CD14-positive monocyte (primary cell): Measurements from ENCODE around the gene CACNA1H. TPM values are rescaled to one million over a fixed set of nuclear protein-coding genes. Genes with fewer than 3 reads are reported as not detected.

Experiments used
- DNase-seq, 3 donors: peaks; one replicate each; pipeline ENCODE4 v3.0.0-alpha.2; 2011 to 2022
- H2AFZ ChIP-seq: 2 replicates; pipeline ENCODE4 v1.6.0; 2012; ENCODE audit warnings: mild to moderate bottlenecking, low read depth, low read length, inconsistent platforms; ENCODE audit not compliant: insufficient read depth, poor library complexity, severe bottlenecking
- H3K27ac ChIP-seq, 2 donors: 1 replicate in 1 of 2; 2 replicates in 1 of 2; pipeline ENCODE4 v1.5.1; 2012 to 2013; ENCODE audit warnings: low read length in 2 of 2, control low read depth in 1 of 2, inconsistent platforms in 1 of 2, low read depth in 1 of 2, mild to moderate bottlenecking in 1 of 2
- H3K27me3 ChIP-seq, 2 donors: one replicate each; pipeline versions ENCODE4 v1.6.0 to v1.6.1; 2011 to 2013; ENCODE audit warnings: low read length in 2 of 2; ENCODE audit not compliant: control insufficient read depth in 2 of 2, insufficient read depth in 2 of 2
- H3K36me3 ChIP-seq, 2 donors: replicated peaks in 1 of 2; 1 replicate in 1 of 2; 2 replicates in 1 of 2; pipeline versions ENCODE4 v1.5.1 to v1.6.1; 2012 to 2013; ENCODE audit warnings: low read length in 2 of 2, control low read depth in 1 of 2, inconsistent platforms in 1 of 2, mild to moderate bottlenecking in 1 of 2; ENCODE audit not compliant: insufficient read depth in 2 of 2, control insufficient read depth in 1 of 2
- H3K4me1 ChIP-seq, 2 donors: 1 replicate in 1 of 2; 2 replicates in 1 of 2; pipeline versions ENCODE4 v1.5.1 to v1.6.1; 2012 to 2013; ENCODE audit warnings: low read length in 2 of 2, control low read depth in 1 of 2, inconsistent platforms in 1 of 2, mild to moderate bottlenecking in 1 of 2, moderate library complexity in 1 of 2; ENCODE audit not compliant: insufficient read depth in 2 of 2, control insufficient read depth in 1 of 2
- H3K4me2 ChIP-seq: replicated peaks from 2 replicates; pipeline ENCODE3; 2012; ENCODE audit warnings: low read length, moderate library complexity, mild to moderate bottlenecking; ENCODE audit not compliant: poor library complexity, severe bottlenecking; ENCODE audit errors: extremely low read depth
- H3K4me3 ChIP-seq, 3 experiments: fragments of 200-600 bp in 1 of 3; sonication (generic) in 1 of 3; replicated peaks in 1 of 3; 1 replicate in 2 of 3; 2 replicates in 1 of 3; pipeline ENCODE4 v1.5.1; 2011 to 2013; ENCODE audit warnings: low read length in 3 of 3, mild to moderate bottlenecking in 3 of 3, control low read depth in 2 of 3, low read depth in 2 of 3, inconsistent platforms in 1 of 3, moderate library complexity in 1 of 3
- H3K79me2 ChIP-seq: 2 replicates; pipeline ENCODE4 v1.6.0; 2012; ENCODE audit warnings: mild to moderate bottlenecking, control low read depth, inconsistent platforms, low read length, moderate library complexity; ENCODE audit not compliant: insufficient read depth
- H3K9ac ChIP-seq: 2 replicates; pipeline ENCODE4 v1.6.0; 2017; ENCODE audit warnings: low read length, mild to moderate bottlenecking; ENCODE audit not compliant: insufficient read depth, poor library complexity, severe bottlenecking
- H3K9me3 ChIP-seq, 2 donors: replicated peaks in 1 of 2; 1 replicate in 1 of 2; 2 replicates in 1 of 2; pipeline versions ENCODE4 v1.5.1 to v1.6.1; 2012 to 2013; ENCODE audit warnings: low read length in 2 of 2, control low read depth in 1 of 2; ENCODE audit not compliant: control insufficient read depth in 1 of 2, insufficient read depth in 1 of 2
- H4K20me1 ChIP-seq: 2 replicates; pipeline ENCODE4 v1.6.0; 2012; ENCODE audit warnings: mild to moderate bottlenecking, low read length, control low read depth, moderate library complexity; ENCODE audit not compliant: insufficient read depth
- H3K27ac Mint-ChIP-seq, 7 donors: one replicate each; pipeline ENCODE4 v1.8.0; 2020; ENCODE audit warnings: mild to moderate bottlenecking in 7 of 7, mixed read lengths in 7 of 7, moderate library complexity in 6 of 7, inconsistent platforms in 2 of 7
- H3K27me3 Mint-ChIP-seq, 3 donors: one replicate each; pipeline ENCODE4 v1.8.0; 2021 to 2022; ENCODE audit warnings: low read depth in 3 of 3, mild to moderate bottlenecking in 3 of 3, mixed read lengths in 3 of 3, moderate library complexity in 3 of 3, inconsistent platforms in 1 of 3
- H3K36me3 Mint-ChIP-seq, 2 donors: one replicate each; pipeline ENCODE4 v1.8.0; 2020; ENCODE audit warnings: mixed read lengths in 2 of 2, inconsistent platforms in 1 of 2, mild to moderate bottlenecking in 1 of 2
- H3K4me1 Mint-ChIP-seq: one replicate; pipeline ENCODE4 v1.8.0; 2020; ENCODE audit warnings: mild to moderate bottlenecking, mixed read lengths
- H3K4me3 Mint-ChIP-seq, 2 donors: one replicate each; pipeline ENCODE4 v1.8.0; 2020; ENCODE audit warnings: mild to moderate bottlenecking in 2 of 2, mixed read lengths in 2 of 2, moderate library complexity in 1 of 2
- H3K9me3 Mint-ChIP-seq, 7 donors: one replicate each; pipeline ENCODE4 v1.8.0; 2020 to 2022; ENCODE audit warnings: mixed read lengths in 7 of 7, mild to moderate bottlenecking in 6 of 7, moderate library complexity in 6 of 7, inconsistent platforms in 2 of 7
- CTCF ChIP-seq: fragments of 200-600 bp; IDR thresholded peaks from one replicate; pipeline ENCODE4 v1.8.0; 2022; ENCODE audit warnings: antibody characterized with exemption, mild to moderate bottlenecking
- WGBS: methylation state at CpG from one replicate; pipeline ENCODE4 v1.1.5; 2013; ENCODE audit warnings: missing lambda C conversion rate; ENCODE audit not compliant: insufficient coverage; 5-methylcytosine and 5-hydroxymethylcytosine counted together
- intact Hi-C, 2 donors: fragments of 100-400 bp; cut with micrococcal nuclease; formaldehyde crosslinking; loops; one replicate each; pipeline versions ENCODE4 v1.15.0 to v1.15.1; 2023
- polyA plus RNA-seq, 3 donors: library from polyadenylated mRNA; depleted of rRNA in 1 of 3; unstranded in 2 of 3; stranded (reverse) in 1 of 3; fragments of 300-500 nt in 2 of 3; fragments of >200 nt in 1 of 3; fragmentation: Illumina TruSeq in 2 of 3; gene quantifications; 1 replicate in 2 of 3; 2 replicates in 1 of 3; pipeline ENCODE4 v1.2.3, GENCODE V29; 2012 to 2021

The CACNA1H gene
- polyA plus RNA-seq, 3 donors: not detected

DNA sequence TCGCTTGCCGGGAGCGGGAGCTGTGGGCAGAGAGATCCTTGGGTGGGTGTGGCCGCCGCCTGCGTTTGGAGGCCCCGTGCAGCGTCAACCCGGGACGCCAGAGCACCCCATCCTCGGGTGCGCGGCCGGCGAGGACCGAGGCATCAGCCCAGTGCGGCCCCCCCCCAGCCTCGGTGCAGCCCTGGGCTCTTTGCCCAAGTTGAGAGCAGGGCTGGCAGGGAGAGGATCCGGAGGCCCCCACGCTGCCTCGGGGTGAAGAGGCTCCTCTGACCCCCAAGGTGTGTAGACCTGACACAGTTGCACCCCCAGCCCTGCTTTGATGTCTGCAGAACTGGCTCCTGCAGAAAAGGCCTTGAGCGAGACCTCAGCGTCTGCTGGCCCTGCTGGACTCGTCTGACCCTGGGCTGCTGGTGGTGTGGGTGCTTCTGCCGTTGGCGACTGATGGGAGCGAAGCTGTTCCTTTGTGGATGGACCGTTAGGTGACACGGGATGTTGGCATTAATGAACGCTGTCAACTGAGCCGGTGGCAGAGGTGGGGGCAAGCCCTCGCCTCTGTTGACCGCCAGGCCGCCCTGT is 8.0 kb downstream of the CACNA1H start:
- Histone ChIP-seq H2AFZ (no peak overlapping the region), H3K4me1 (no peaks in the 10 kb centered on the region), H3K36me3 (no peaks in the 10 kb centered on the region), H3K9me3 (no peaks in the 10 kb centered on the region), H3K9ac (no peak overlapping the region), H3K4me2 (no peak overlapping the region), H3K27ac (no peak overlapping the region), H3K79me2 (no peaks in the 10 kb centered on the region), H3K27me3 (peaks cover 0 to 4% of the 10 kb centered on the region in 2 donors), H3K4me3 (no peak overlapping the region), H4K20me1 (no peaks in the 10 kb centered on the region)
- Mint-ChIP-seq H3K9me3 (no peaks in the 10 kb centered on the region), H3K4me1 (no peaks in the 10 kb centered on the region), H3K27ac (no peak overlapping the region), H3K27me3 (peaks cover 3 to 29% (median 19%) of the 10 kb centered on the region in 3 donors), H3K4me3 (no peak overlapping the region), H3K36me3 (no peaks in the 10 kb centered on the region)
- TF ChIP-seq CTCF: no peak
- intact Hi-C loops: no loop called here
- DNase-seq: no peak
- WGBS: 90% methylated on average over 25 of the region's 34 CpGs

DNA sequence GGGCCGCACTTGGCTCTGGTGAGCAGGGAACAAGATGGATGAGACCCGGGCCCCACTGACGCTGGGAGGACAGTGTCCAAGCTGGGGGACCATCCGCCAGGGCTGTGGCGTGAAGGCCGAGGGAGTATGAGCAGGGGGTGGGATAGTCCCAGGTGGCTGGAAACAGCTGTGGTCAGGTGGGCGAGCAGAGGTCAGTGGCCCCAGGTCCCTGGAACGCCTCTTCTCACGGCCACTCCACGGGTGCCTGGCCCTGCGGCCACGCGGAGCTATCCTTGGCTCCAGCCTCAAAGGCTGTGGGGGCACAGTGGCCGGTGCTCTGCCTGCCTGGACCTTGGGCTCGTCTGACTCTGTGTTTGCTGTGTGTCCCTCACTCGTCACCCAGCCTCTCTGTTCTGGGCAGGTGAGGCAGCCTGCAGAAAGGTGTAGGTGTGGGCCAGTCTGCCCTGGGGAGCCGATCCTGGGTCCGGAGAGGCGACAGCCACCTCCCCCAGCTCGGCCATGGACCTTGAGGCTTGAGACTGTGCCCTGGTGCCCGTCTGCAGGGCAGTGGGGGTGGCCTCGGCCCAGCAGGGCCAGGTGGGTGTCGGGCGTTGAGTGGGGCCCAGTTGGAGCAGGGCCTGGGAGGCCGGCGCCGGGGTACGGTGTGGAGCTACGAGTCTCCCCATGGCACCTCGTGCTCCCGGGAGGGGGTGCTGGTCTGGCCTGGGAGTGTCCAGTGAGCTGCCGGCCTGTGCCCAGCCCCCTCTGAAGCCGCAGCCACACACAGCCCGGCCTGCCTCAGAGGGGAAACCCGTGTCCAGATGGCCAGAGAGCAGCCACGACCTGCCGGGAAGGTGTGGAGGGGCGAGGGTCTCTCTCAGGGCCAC is 10.0 kb downstream of the CACNA1H start:
- Histone ChIP-seq H3K36me3 (no peaks in the 10 kb centered on the region), H3K4me1 (no peaks in the 10 kb centered on the region), H3K9ac (no peak overlapping the region), H3K9me3 (no peaks in the 10 kb centered on the region), H3K79me2 (no peaks in the 10 kb centered on the region), H3K4me3 (no peak overlapping the region), H3K27me3 (peaks cover 0 to 2% of the 10 kb centered on the region in 2 donors), H4K20me1 (no peaks in the 10 kb centered on the region), H3K27ac (no peak overlapping the region), H3K4me2 (no peak overlapping the region), H2AFZ (no peak overlapping the region)
- WGBS: 84% methylated on average over 38 of the region's 38 CpGs
- Mint-ChIP-seq H3K4me3 (no peak overlapping the region), H3K27ac (no peak overlapping the region), H3K4me1 (no peaks in the 10 kb centered on the region), H3K9me3 (no peaks in the 10 kb centered on the region), H3K36me3 (no peaks in the 10 kb centered on the region), H3K27me3 (peaks cover 3 to 20% (median 17%) of the 10 kb centered on the region in 3 donors)
- intact Hi-C loops: no loop called here
- no peak for TF ChIP-seq CTCF
- no peak for DNase-seq
